Fibroblast of peridontal ligament (primary cell): Measurements from ENCODE around the gene SLC25A19.
A peak's percentile ranks its signal among the peaks of the same experiment; 100 is the strongest.
"Not testable (repeated sequence)": the region's sequence is repeated elsewhere in the genome, so short reads cannot be mapped to it uniquely, and the experiment has no call there.

Source experiments
- DNase-seq: peaks from one replicate; pipeline ENCODE4 v3.0.0-alpha.2; 2010; ENCODE audit errors: extremely low read depth

Gene SLC25A19

GRCh38 chr17:75267411-75268232, 21.6 kb downstream of the SLC25A19 start:
- DNase-seq, result no peak

GRCh38 chr17:75267153-75267410, 22.2 kb downstream of the SLC25A19 start:
- no peak for DNase-seq

- no peak for DNase-seq
Observed at GRCh38 chr17:75266316-75267152, 22.7 kb downstream of the SLC25A19 start.

- no peak for DNase-seq
Observed at GRCh38 chr17:75265614-75266315, 23.5 kb downstream of the SLC25A19 start.

- no peak for DNase-seq
Observed at GRCh38 chr17:75263055-75263454, 26.2 kb downstream of the SLC25A19 start.

GRCh38 chr17:75262112-75262606, 27.1 kb downstream of the SLC25A19 start:
- no peak for DNase-seq

- peak; percentile 92 for DNase-seq
Observed at GRCh38 chr17:75261336-75262111, 27.7 kb downstream of the SLC25A19 start, which contains the start of the genes GGA3 and MRPS7. Gene GGA3 (minus strand): TSS chr17:75261606. CDS start chr17:75261587, 19 bp downstream. Gene MRPS7 (plus strand): TSS chr17:75261879. CDS start chr17:75261901, 22 bp downstream.

GRCh38 chr17:75260641-75261335, 28.4 kb downstream of the SLC25A19 start:
- no peak for DNase-seq

GRCh38 chr17:75257228-75257627, 32.0 kb downstream of the SLC25A19 start:
- not testable (repeated sequence) for DNase-seq

- not testable (repeated sequence) for DNase-seq
Observed at GRCh38 chr17:75255954-75256698, 33.1 kb downstream of the SLC25A19 start.

GRCh38 chr17:75252039-75252816, 37.0 kb downstream of the SLC25A19 start:
- no peak for DNase-seq

GRCh38 chr17:75250009-75250471, 39.2 kb downstream of the SLC25A19 start:
- peak; percentile 90 for DNase-seq

GRCh38 chr17:75249564-75249963, 39.7 kb downstream of the SLC25A19 start:
- no peak for DNase-seq

GRCh38 chr17:75246404-75246803, 42.8 kb downstream of the SLC25A19 start:
- no peak for DNase-seq

- no peak for DNase-seq
Observed at GRCh38 chr17:75245011-75245410, 44.2 kb downstream of the SLC25A19 start.

- DNase-seq, result no peak
Observed at GRCh38 chr17:75244133-75244866, 44.9 kb downstream of the SLC25A19 start.

GRCh38 chr17:75242461-75243042, 46.7 kb downstream of the SLC25A19 start:
- no peak for DNase-seq

GRCh38 chr17:75241996-75242460, 47.2 kb downstream of the SLC25A19 start:
- DNase-seq, result peak; percentile 47
